NCI-H1092 (cell line): ENCODE results near the gene FAM174B.

Experiments
- DNase-seq: peaks from one replicate; lab custom pipeline; 2025; lab: John Stamatoyannopoulos, UW

The FAM174B gene

GRCh38 chr15:92600856-92601255, 54.7 kb downstream of the FAM174B start:
- no peak for DNase-seq

- no peak for DNase-seq
These were observed 56.1 kb downstream of the FAM174B start for GRCh38 chr15:92599394-92599970.

DNA sequence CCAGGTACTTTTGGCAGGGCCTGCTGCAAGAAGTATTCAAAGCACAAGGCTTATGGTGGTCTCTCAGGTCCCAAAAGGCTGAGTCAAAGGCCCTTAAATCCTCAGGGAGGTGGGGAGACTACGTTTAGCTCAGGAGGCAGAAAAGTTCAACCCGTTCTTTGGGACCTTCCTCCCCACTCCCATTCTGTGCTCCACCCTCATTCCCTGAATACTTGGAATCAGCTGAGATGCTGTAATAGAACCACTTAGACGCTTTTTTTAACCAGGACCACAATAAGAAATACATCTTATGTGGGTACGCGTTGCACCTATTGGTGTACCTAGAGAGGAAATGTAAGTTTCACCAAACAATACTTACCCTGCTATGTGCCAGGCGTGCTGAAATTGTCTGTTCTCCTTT, 58.0 kb downstream of the FAM174B start:
- no peak for DNase-seq

DNA sequence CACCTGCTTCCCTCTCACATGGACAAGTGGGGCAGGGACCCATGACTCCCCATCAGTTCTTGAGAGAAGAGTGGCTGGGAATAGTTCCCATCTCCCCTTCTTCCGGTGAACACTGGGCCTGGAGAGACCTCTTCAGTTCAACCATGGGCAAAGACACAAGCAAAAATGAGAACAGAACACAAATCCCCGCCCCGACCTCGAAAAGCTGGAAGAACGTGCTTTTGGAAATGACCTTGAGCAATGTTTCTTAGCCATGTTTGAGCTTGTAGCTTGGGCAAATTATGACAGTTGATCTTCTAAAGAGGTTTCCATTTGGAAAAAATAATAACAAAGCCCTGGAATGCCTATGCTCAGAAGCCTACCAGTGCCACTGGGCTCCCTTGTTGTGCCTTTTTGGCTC, 59.0 kb downstream of the FAM174B start:
- no peak for DNase-seq

GRCh38 chr15:92595506-92596381, 59.8 kb downstream of the FAM174B start:
- no peak for DNase-seq

DNA sequence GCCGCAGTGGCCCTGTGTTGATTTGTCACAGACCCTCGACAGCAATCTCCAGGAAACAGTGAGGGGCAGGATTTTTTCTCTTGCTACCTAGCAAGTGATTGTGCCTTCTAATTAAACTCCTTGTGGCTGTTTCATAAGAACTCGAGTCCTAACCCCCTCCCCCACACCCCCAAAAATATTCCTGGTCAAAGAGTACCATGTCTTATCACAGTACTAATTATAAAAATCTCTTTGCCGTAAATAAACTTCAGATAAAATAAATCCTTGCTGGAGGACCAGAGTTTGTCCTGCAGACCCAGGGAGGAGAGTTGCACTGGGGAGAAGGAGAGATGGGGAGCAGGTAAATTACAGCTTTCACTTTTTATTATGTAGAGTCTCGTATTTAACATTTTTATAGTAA, 64.3 kb downstream of the FAM174B start:
- no peak for DNase-seq

DNA sequence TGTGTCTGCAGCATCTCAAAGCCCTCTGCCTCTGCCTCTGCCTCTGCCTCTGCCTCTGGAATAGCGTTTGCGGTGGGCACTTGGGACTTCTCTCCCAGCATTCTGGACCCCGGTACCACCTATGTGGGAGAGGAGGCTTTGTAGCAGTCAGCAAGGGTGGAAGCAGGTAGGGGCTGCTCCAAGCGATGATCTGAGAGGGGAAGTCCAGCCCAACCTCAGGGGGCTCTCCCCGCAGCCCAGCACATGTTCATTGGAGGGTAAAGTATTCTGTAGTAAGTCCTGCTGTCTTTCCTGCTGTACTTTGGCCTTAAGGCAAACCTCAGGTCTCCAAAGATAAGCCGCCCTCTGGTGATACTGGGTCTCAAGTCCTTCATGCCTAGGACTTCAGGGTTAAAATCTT, 68.6 kb downstream of the FAM174B start:
- no peak for DNase-seq

GRCh38 chr15:92586383-92586942, 69.1 kb downstream of the FAM174B start:
- DNase-seq: no peak

DNA sequence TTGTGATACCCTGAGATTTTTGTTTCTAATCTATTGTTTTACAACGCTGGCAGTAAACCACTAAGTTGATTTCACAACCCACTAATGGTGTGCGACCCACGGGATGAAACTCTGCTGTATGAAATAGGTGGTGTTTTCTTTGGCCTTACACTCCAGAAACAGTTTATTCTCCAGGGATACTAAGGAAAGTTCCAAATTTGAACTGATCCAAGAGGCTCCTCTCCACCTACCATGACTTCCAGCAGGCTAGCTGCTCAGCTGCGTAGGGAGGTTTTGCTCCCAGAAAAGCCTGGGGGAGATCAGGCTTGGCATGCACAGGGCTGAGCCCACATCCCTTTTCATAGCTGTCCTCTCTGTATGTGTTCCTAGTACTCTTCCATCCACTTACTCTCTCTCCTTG, 71.5 kb downstream of the FAM174B start:
- DNase-seq: no peak

- no peak for DNase-seq
These were observed 72.2 kb downstream of the FAM174B start for GRCh38 chr15:92583096-92584034.

DNA sequence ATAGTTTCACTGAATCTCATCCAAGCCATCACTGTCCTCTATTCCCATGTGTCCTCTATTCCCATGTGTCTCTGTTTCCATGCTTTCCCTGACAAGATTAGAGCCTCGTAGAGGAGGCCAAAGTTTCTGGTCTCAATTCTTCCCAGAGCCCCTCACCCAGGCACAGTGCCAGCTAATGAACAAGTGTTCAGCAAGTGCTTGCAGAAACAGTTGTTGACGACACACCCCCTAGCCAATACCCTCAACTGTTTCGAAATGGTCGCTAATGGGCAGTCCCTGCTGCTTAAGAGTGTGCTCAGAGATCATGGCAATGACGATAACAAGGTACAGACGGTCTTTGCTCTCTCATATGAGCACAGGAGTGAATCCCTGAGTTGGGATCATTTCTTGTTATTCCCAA, 73.4 kb downstream of the FAM174B start:
- DNase-seq: no peak

DNA sequence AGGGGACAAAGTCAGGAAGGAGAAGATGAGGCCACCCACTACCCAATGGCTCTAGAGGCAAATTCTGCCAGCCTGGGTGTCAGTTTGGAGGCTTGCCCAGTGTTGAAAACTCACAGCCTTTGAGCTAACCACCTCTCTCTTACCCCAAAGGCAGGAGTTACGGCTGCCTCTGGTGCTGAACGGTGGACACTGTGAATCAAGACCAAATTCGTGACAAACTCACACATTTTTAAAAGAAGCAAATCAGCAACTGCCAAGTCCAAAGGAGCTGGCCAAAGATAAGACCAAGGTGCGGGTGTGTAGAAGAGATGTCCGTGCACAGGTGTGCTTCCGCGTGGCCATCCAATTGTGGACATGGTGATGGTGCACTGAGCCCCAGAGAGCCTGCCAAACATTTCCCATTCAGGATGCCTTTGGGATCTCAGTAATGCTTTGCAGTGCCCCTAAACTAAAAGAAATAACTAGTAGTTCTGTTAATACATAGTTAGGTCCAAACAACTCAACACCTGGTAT, 74.6 kb downstream of the FAM174B start:
- no peak for DNase-seq

GRCh38 chr15:92580521-92580920, 75.1 kb downstream of the FAM174B start:
- no peak for DNase-seq

- no peak for DNase-seq
These were observed 75.6 kb downstream of the FAM174B start for GRCh38 chr15:92579931-92580470.

GRCh38 chr15:92579486-92579885, 76.1 kb downstream of the FAM174B start:
- DNase-seq: no peak

DNA sequence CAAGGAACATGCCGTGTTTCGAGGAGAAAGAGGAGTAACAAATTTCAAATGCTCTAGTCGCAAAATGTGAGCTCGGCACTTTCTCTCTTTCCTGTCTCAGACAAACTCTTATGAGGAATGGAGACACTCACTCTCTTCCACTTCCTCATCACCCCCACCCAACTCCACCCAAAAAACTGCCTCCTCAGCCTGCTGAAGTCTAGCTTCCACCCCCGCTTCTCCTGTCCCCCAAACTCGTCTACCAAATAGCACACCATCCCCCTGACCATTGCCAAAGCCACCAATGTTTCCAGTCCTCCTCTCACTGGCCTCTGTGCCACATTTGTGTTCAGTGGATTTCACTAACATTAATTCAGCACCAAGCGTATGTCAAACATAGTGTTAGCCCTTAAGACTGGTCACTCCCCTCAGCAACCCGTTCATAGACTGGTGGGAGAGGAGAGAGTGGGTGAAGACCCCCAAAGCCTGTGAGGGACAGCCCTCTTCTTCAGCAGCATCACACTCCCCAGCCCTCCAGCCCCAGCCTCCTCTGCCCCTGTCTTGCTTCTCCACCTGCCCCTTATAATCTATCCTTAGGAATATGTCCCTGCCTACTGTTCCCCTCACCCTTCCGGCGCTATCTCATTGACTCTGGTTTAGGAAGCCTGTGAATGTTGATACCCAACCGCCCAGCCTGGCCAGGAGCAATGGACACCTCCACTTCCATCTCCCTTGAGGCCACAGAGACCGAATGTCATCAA, 77.3 kb downstream of the FAM174B start:
- DNase-seq: no peak

DNA sequence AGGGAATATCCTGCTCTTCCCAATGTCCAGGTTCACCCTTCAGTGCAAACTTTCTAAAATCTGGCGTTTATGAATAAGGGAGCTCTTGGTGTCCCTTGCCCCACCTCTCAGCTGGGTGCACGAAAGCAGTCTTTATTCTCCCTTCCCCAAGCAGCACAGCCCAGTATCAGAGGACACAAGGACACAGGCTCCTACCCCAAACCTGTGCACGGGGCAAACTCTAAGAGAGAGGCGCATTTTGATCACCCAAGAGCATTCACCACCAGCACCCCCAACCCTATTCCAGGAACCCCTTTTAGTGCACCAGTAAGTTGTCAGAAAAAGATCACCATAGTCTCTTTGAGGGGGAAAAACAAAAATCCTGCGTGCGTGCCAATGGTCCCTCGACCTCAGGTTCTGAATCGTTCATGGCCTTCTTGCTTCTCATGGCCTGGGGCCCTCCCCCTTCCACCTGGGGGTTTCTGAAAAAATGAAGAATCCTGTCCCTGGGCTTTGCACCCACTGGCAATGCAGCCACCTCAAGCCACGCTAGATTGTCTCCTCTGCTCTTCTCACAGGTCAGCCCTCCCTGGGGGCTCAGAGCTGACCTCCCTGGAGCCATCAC, 78.9 kb downstream of the FAM174B start:
- no peak for DNase-seq

DNA sequence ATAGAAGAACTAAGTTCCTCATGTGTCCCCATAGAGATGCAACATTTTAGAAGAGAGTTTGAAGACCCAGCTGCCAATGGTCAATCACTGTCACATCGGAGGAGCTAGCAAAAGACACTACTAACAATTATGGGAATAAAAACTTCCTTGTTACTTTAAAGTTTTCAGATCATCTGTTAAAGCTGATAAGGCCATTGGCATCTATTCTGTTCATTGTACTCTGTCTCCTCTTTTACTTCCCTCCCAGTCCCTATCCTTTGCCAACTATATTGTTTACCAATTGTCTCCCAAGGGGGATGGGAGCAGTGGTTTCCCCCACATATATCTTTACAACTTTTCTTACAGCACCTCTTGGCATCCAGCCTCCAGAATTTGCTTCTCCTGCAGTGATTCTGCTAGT, 81.0 kb downstream of the FAM174B start:
- DNase-seq: no peak

- DNase-seq: no peak
These were observed 81.4 kb downstream of the FAM174B start for GRCh38 chr15:92574161-92574560.

GRCh38 chr15:92571824-92572223, 83.8 kb downstream of the FAM174B start:
- no peak for DNase-seq

DNA sequence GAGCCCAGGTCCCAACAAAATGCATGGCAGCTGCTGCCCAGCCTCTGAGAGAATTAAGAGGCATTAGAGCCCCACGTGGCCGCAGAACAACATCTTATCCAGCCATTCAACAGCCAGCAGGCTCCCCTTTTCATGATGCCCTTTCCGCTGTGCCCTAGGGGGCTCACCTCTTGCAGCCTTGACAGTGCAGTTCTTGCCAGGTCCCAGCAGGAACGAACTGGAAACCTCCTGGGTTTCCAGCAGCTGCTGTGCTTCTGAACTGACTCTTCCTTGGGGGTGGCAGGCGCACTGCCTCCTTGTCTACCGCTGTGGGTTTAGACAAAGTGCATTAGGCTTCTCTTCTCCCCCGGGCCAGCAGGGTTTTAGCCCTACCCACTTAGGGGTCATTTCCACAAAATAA, 85.2 kb downstream of the FAM174B start:
- DNase-seq: no peak
